Measurements from ENCODE around the gene LGR5. TPM values are rescaled to one million over a fixed set of nuclear protein-coding genes. Genes with fewer than 3 reads are reported as not detected.

The LGR5 gene
- total RNA-seq, 1 experiment from 2014 or later = not detected

- no peak for TF ChIP-seq YY1 (IDR thresholded peaks at IDR 0.05; ENCODE audit: extremely low read depth, insufficient replicate concordance, low read depth, low read length)
- TF ChIP-seq SP1 (IDR thresholded peaks at IDR 0.05; ENCODE audit: low read depth) = no peak
- TF ChIP-seq EZH2 (IDR thresholded peaks at IDR 0.05) = no peak
- TF ChIP-seq RAD21 (IDR thresholded peaks at IDR 0.05; ENCODE audit: low read depth) = no peak
Observed at GRCh38 chr12:71546322-71546861, 106.8 kb downstream of the LGR5 start (continued).

GRCh38 chr12:71548893-71549292 lies 109.3 kb downstream of the LGR5 start:
- no TSS peak for BruUV-seq (replicated peaks)
- no peak overlapping the region for H3K9ac ChIP-seq (ENCODE audit: low read length)
- no peak overlapping the region for H3K4me3 ChIP-seq (replicated peaks in 1 of 2; ENCODE audit: low read depth in 1 of 2, low read length in 2 of 2)
- no peak for TF ChIP-seq TCF7L2 (IDR thresholded peaks at IDR 0.05; ENCODE audit: borderline replicate concordance, extremely low read depth, insufficient read depth, insufficient read length)
- TF ChIP-seq ZFX (IDR thresholded peaks at IDR 0.05) = no peak
- no peak for TF ChIP-seq POLR2A (IDR thresholded peaks at IDR 0.05; ENCODE audit: borderline replicate concordance, extremely low read depth, insufficient read depth, insufficient read length)
- TF ChIP-seq SRF (IDR thresholded peaks at IDR 0.05; ENCODE audit: low read depth) = no peak
- TF ChIP-seq CEBPB (IDR thresholded peaks at IDR 0.05; ENCODE audit: low read depth) = no peak
- TF ChIP-seq YY1 (IDR thresholded peaks at IDR 0.05; ENCODE audit: extremely low read depth, insufficient replicate concordance, low read depth, low read length) = no peak
- no peak for TF ChIP-seq RAD21 (IDR thresholded peaks at IDR 0.05; ENCODE audit: low read depth)
- TF ChIP-seq EZH2 (IDR thresholded peaks at IDR 0.05) = no peak
- TF ChIP-seq, protein P1, sequence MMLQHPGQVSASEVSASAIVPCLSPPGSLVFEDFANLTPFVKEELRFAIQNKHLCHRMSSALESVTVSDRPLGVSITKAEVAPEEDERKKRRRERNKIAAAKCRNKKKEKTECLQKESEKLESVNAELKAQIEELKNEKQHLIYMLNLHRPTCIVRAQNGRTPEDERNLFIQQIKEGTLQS (IDR thresholded peaks at IDR 0.05) = no peak
- TF ChIP-seq POLR2AphosphoS5 (IDR thresholded peaks at IDR 0.05; ENCODE audit: low read depth, low read length) = no peak
- no peak for TF ChIP-seq SIN3A (IDR thresholded peaks at IDR 0.05; ENCODE audit: low read depth)
- no peak for TF ChIP-seq ZNF274 (IDR thresholded peaks at IDR 0.05; ENCODE audit: low read depth, low read length)
- TF ChIP-seq EGR1 (IDR thresholded peaks at IDR 0.05; ENCODE audit: low read depth) = no peak
- TF ChIP-seq, protein P2, sequence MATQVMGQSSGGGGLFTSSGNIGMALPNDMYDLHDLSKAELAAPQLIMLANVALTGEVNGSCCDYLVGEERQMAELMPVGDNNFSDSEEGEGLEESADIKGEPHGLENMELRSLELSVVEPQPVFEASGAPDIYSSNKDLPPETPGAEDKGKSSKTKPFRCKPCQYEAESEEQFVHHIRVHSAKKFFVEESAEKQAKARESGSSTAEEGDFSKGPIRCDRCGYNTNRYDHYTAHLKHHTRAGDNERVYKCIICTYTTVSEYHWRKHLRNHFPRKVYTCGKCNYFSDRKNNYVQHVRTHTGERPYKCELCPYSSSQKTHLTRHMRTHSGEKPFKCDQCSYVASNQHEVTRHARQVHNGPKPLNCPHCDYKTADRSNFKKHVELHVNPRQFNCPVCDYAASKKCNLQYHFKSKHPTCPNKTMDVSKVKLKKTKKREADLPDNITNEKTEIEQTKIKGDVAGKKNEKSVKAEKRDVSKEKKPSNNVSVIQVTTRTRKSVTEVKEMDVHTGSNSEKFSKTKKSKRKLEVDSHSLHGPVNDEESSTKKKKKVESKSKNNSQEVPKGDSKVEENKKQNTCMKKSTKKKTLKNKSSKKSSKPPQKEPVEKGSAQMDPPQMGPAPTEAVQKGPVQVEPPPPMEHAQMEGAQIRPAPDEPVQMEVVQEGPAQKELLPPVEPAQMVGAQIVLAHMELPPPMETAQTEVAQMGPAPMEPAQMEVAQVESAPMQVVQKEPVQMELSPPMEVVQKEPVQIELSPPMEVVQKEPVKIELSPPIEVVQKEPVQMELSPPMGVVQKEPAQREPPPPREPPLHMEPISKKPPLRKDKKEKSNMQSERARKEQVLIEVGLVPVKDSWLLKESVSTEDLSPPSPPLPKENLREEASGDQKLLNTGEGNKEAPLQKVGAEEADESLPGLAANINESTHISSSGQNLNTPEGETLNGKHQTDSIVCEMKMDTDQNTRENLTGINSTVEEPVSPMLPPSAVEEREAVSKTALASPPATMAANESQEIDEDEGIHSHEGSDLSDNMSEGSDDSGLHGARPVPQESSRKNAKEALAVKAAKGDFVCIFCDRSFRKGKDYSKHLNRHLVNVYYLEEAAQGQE (IDR thresholded peaks at IDR 0.05; ENCODE audit: low read depth) = no peak
- H3K36me3 ChIP-seq (ENCODE audit: control insufficient read depth in 1 of 2, insufficient read depth in 2 of 2, low read length in 2 of 2) = no peaks in the 10 kb centered on the region
- CTCF ChIA-PET = no interaction called here
- no peaks in the 10 kb centered on the region for H3K9me2 ChIP-seq (ENCODE audit: insufficient read depth)
- DNase-seq (ENCODE audit: low read depth, low spot score) (no peak), ATAC-seq (no peak)
- no peak overlapping the region for H3K27ac ChIP-seq (ENCODE audit: low read depth, low read length)
- no peak overlapping the region for H3K4me2 ChIP-seq (ENCODE audit: low read length)
- no peaks in the 10 kb centered on the region for H3K79me2 ChIP-seq (ENCODE audit: insufficient read depth, low read length)
- H4K20me1 ChIP-seq (ENCODE audit: insufficient read depth) = no peaks in the 10 kb centered on the region
- H2AFZ ChIP-seq (ENCODE audit: low read depth, low read length, poor library complexity, severe bottlenecking) = no peak overlapping the region
- H3K9me3 ChIP-seq (ENCODE audit: control insufficient read depth in 1 of 2, insufficient read depth in 1 of 2, low read depth in 1 of 2, low read length in 2 of 2) = no peaks in the 10 kb centered on the region
- POLR2A ChIA-PET = no interaction called here
- RAD21 ChIA-PET (ENCODE audit: low non-redundant PET in 1 of 2, low total read pairs in 2 of 2, uncharacterized antibody in 2 of 2, unreplicated experiment in 2 of 2) = no interaction called here
- no peaks in the 10 kb centered on the region for H3K4me1 ChIP-seq (ENCODE audit: control insufficient read depth in 1 of 2, insufficient read depth in 2 of 2, low read length in 2 of 2)
- intact Hi-C loops (cut with micrococcal nuclease) = no loop called here
- H3K27me3 ChIP-seq (ENCODE audit: insufficient read depth, low read length) = no peaks in the 10 kb centered on the region
